OCI-LY3 (cell line): ENCODE results near the gene ANO10.
"Not testable (repeated sequence)": the region's sequence is repeated elsewhere in the genome, so short reads cannot be mapped to it uniquely, and the experiment has no call there.

Experiments
- H2AFZ ChIP-seq: fragments of 200-600, 300-600 bp; shearing (Covaris generic); 2 replicates; pipeline ENCODE4 v1.6.0; 2014; ENCODE audit warnings: antibody characterized with exemption, low read depth, low read length
- H3K27ac ChIP-seq: fragments of 200-600, 300-600 bp; sonication (generic); 2 replicates; pipeline ENCODE4 v1.5.1; 2014; ENCODE audit warnings: mild to moderate bottlenecking, low read length, moderate library complexity, mixed read lengths
- H3K27me3 ChIP-seq: fragments of 200-600, 300-600 bp; sonication (generic); 2 replicates; pipeline ENCODE4 v1.6.1; 2014; ENCODE audit warnings: low read depth, low read length, mixed read lengths
- H3K36me3 ChIP-seq: fragments of 200-600, 300-600 bp; sonication (generic); replicated peaks from 2 replicates; pipeline ENCODE3; 2014; ENCODE audit warnings: low read depth, low read length, mixed read lengths
- H3K4me1 ChIP-seq: fragments of 300-600, 200-600 bp; sonication (generic); 2 replicates; pipeline ENCODE4 v1.6.1; 2014; ENCODE audit warnings: low read length, mixed read lengths
- H3K4me2 ChIP-seq: fragments of 200-600, 300-600 bp; sonication (generic); 2 replicates; pipeline ENCODE4 v1.6.1; 2014; ENCODE audit warnings: low read length, mixed read lengths
- H3K4me3 ChIP-seq: fragments of 300-600, 200-600 bp; sonication (generic); 2 replicates; pipeline ENCODE4 v1.5.1; 2014; ENCODE audit warnings: antibody characterized with exemption, mild to moderate bottlenecking, low read length, moderate library complexity
- H3K79me2 ChIP-seq: fragments of 300-600, 200-600 bp; shearing (Covaris generic); 2 replicates; pipeline ENCODE4 v1.6.1; 2014; ENCODE audit warnings: mild to moderate bottlenecking, low read length, mixed read lengths
- H3K9ac ChIP-seq: fragments of 300-600, 200-600 bp; shearing (Covaris generic); 2 replicates; pipeline ENCODE4 v1.6.0; 2014; ENCODE audit warnings: mild to moderate bottlenecking, low read length, moderate library complexity
- H3K9me3 ChIP-seq: fragments of 200-600, 300-600 bp; shearing (Covaris generic); 2 replicates; pipeline ENCODE4 v1.6.1; 2014; ENCODE audit warnings: low read length, mixed read lengths; ENCODE audit not compliant: insufficient read depth
- H4K20me1 ChIP-seq: fragments of 200-600, 300-600 bp; sonication (generic); 2 replicates; pipeline ENCODE4 v1.6.1; 2016; ENCODE audit warnings: low read length, mixed read lengths; ENCODE audit not compliant: insufficient read depth
- CTCF ChIP-seq: fragments of 200-600, 300-600 bp; sonication (generic); IDR thresholded peaks from 2 replicates; pipeline ENCODE4 v1.5.1; 2014; ENCODE audit warnings: antibody characterized with exemption, low read length, low read depth
- EZH2phosphoT487 ChIP-seq: fragments of 200-600 bp; shearing (Covaris generic); IDR thresholded peaks from 2 replicates; pipeline ENCODE4 v1.6.1; 2018; ENCODE audit warnings: antibody characterized with exemption, mixed run types, low read depth

The ANO10 gene

GRCh38 chr3:43468133-43468532, 153.7 kb downstream of the ANO10 start:
- Histone ChIP-seq H3K4me1 (no peaks in the 10 kb centered on the region), H3K9me3 (no peaks in the 10 kb centered on the region), H2AFZ (no peak overlapping the region), H3K27ac (no peak overlapping the region), H3K9ac (no peak overlapping the region), H3K36me3 (peaks cover 7% of the 10 kb centered on the region), H3K4me3 (no peak overlapping the region), H3K27me3 (no peaks in the 10 kb centered on the region), H4K20me1 (peaks cover 1% of the 10 kb centered on the region), H3K4me2 (no peak overlapping the region), H3K79me2 (no peaks in the 10 kb centered on the region)
- TF ChIP-seq CTCF (no peak), EZH2phosphoT487 (no peak)

- TF ChIP-seq CTCF, result no peak
- Histone ChIP-seq H3K36me3 (peaks cover 7% of the 10 kb centered on the region), H3K4me1 (no peaks in the 10 kb centered on the region), H3K27ac (no peak overlapping the region), H3K9ac (no peak overlapping the region), H3K9me3 (no peaks in the 10 kb centered on the region), H3K79me2 (no peaks in the 10 kb centered on the region), H3K4me3 (no peak overlapping the region), H4K20me1 (no peaks in the 10 kb centered on the region; the same call in 1 of the 2 replicates), H2AFZ (no peak overlapping the region), H3K27me3 (no peaks in the 10 kb centered on the region), H3K4me2 (no peak overlapping the region)
These were observed 156.7 kb downstream of the ANO10 start for GRCh38 chr3:43465109-43465508.

GRCh38 chr3:43462566-43462965, 159.2 kb downstream of the ANO10 start:
- not testable (repeated sequence) for H3K4me1 ChIP-seq, H3K9me3 ChIP-seq, H2AFZ ChIP-seq, H4K20me1 ChIP-seq, H3K27ac ChIP-seq, H3K36me3 ChIP-seq, H3K4me3 ChIP-seq, H3K79me2 ChIP-seq, H3K27me3 ChIP-seq, H3K4me2 ChIP-seq, H3K9ac ChIP-seq

- no peak overlapping the region for H3K4me2 ChIP-seq
- no peak overlapping the region for H2AFZ ChIP-seq
- peaks cover 10% of the 10 kb centered on the region for H3K4me1 ChIP-seq
- no peak overlapping the region for H3K9ac ChIP-seq
- H3K27ac ChIP-seq, result no peak overlapping the region
- no peaks in the 10 kb centered on the region for H3K27me3 ChIP-seq
- peaks cover 14% of the 10 kb centered on the region for H3K36me3 ChIP-seq
- H3K9me3 ChIP-seq, result no peaks in the 10 kb centered on the region
- H3K4me3 ChIP-seq, result no peak overlapping the region
- no peaks in the 10 kb centered on the region; the same call in 1 of the 2 replicates for H4K20me1 ChIP-seq
- TF ChIP-seq EZH2phosphoT487 (no peak), CTCF (no peak)
- H3K79me2 ChIP-seq, result no peaks in the 10 kb centered on the region
These were observed 160.5 kb downstream of the ANO10 start for GRCh38 chr3:43461345-43461744.

GRCh38 chr3:43457038-43457437, 164.8 kb downstream of the ANO10 start:
- H3K27me3 ChIP-seq, H3K9ac ChIP-seq, H3K79me2 ChIP-seq, H3K27ac ChIP-seq, H3K4me2 ChIP-seq, H3K9me3 ChIP-seq, H3K4me3 ChIP-seq, H4K20me1 ChIP-seq, H2AFZ ChIP-seq: not testable (repeated sequence)
- Histone ChIP-seq H3K36me3 (peaks cover 10% of the 10 kb centered on the region), H3K4me1 (peaks cover 13% of the 10 kb centered on the region)
